SK-N-SH treated with all-trans-retinoic acid at 6 μM for 48 hours (cell line): ENCODE measurements around the gene CTRB2.

ENCODE experiments used
- ARNTL ChIP-seq: fragments of 450-650 bp; formaldehyde crosslinking; IDR thresholded peaks from 2 replicates; pipeline ENCODE4 v1.5.0; 2020; ENCODE audit warnings: low read depth, mild to moderate bottlenecking, moderate library complexity, borderline replicate concordance
- BACH2 ChIP-seq: fragments of 250-450 bp; sonication (Bioruptor Pico); IDR thresholded peaks from 2 replicates; pipeline ENCODE4 v1.9.0; 2021; ENCODE audit warnings: mild to moderate bottlenecking, borderline replicate concordance
- ESRRG ChIP-seq: fragments of 250-450 bp; sonication (Bioruptor Pico); IDR thresholded peaks from 2 replicates; pipeline ENCODE4 v1.6.1; 2021; ENCODE audit warnings: mild to moderate bottlenecking
- GLIS3 ChIP-seq: fragments of 250-450 bp; sonication (Bioruptor Pico); IDR thresholded peaks from 2 replicates; pipeline ENCODE4 v1.5.0; 2020; ENCODE audit warnings: mild to moderate bottlenecking, moderate library complexity
- ZFP30 ChIP-seq: fragments of 450-650 bp; formaldehyde crosslinking; IDR thresholded peaks from 2 replicates; pipeline ENCODE4 v1.5.0; 2022; ENCODE audit warnings: mild to moderate bottlenecking, moderate library complexity
- TF ChIP-seq, protein P1 (sequence below): fragments of 250-450 bp; sonication (Bioruptor Pico); IDR thresholded peaks from 2 replicates; pipeline ENCODE4 v1.8.0; 2020; ENCODE audit warnings: mild to moderate bottlenecking, moderate library complexity, borderline replicate concordance
- TF ChIP-seq, protein P2 (sequence below): fragments of 250-450 bp; sonication (Bioruptor Pico); IDR thresholded peaks from 2 replicates; pipeline ENCODE4 v1.5.1; 2020; ENCODE audit warnings: low read depth, mild to moderate bottlenecking, moderate library complexity

DNA sequence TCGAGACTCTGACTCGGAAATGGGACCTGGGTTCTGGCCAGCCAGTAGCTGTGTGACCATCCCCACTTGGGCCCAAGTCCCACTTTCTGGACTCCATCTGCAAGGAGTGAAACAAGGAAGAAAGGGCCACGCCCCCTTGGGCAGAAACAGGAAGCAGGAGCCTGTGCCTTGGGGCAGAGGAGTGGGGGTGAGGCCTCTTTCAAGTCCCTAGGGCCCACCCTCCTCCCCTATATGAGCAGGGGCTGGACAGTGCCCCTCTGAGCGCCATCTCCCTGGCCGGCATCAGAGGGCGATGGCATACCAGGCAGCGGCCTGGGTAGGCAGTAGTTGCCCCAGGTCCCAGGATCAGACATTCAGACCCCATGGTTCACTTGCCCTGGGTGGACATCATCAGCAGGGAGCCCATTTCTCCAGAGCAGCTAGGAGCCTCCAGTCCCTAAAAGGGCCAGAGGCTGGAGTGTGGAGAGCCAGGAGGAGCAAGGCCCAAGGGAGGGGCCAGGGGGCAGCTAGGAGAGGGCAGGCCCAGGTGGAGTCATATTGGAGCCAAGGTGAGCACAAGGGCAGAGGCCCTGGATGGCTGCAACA, 37.4 kb upstream of the CTRB2 start:
- TF ChIP-seq, protein P1, sequence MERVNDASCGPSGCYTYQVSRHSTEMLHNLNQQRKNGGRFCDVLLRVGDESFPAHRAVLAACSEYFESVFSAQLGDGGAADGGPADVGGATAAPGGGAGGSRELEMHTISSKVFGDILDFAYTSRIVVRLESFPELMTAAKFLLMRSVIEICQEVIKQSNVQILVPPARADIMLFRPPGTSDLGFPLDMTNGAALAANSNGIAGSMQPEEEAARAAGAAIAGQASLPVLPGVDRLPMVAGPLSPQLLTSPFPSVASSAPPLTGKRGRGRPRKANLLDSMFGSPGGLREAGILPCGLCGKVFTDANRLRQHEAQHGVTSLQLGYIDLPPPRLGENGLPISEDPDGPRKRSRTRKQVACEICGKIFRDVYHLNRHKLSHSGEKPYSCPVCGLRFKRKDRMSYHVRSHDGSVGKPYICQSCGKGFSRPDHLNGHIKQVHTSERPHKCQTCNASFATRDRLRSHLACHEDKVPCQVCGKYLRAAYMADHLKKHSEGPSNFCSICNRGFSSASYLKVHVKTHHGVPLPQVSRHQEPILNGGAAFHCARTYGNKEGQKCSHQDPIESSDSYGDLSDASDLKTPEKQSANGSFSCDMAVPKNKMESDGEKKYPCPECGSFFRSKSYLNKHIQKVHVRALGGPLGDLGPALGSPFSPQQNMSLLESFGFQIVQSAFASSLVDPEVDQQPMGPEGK (CRISPR knock-in tag) = no peak
- TF ChIP-seq ZFP30 (CRISPR knock-in tag) = no peak
- TF ChIP-seq, protein P2, sequence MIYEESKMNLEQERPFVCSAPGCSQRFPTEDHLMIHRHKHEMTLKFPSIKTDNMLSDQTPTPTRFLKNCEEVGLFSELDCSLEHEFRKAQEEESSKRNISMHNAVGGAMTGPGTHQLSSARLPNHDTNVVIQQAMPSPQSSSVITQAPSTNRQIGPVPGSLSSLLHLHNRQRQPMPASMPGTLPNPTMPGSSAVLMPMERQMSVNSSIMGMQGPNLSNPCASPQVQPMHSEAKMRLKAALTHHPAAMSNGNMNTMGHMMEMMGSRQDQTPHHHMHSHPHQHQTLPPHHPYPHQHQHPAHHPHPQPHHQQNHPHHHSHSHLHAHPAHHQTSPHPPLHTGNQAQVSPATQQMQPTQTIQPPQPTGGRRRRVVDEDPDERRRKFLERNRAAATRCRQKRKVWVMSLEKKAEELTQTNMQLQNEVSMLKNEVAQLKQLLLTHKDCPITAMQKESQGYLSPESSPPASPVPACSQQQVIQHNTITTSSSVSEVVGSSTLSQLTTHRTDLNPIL = no peak
- no peak for TF ChIP-seq ARNTL (CRISPR knock-in tag)
- no peak for TF ChIP-seq GLIS3 (CRISPR knock-in tag)
- no peak for TF ChIP-seq BACH2
- TF ChIP-seq ESRRG (CRISPR knock-in tag) = no peak
